Stimulated activated CD4-positive, alpha-beta T cell treated with anti-CD3 and anti-CD28 coated beads, Interleukin-2, amount 100 ng/mL, for 4 hours (primary cell): ENCODE measurements around the gene MB21D2.
"Not testable (repeated sequence)": the region's sequence is repeated elsewhere in the genome, so short reads cannot be mapped to it uniquely, and the experiment has no call there.

ENCODE experiments used
- DNase-seq: peaks from one replicate; pipeline ENCODE4 v3.0.0-alpha.2; 2020; ENCODE audit warnings: low read depth

The MB21D2 gene, protein sequence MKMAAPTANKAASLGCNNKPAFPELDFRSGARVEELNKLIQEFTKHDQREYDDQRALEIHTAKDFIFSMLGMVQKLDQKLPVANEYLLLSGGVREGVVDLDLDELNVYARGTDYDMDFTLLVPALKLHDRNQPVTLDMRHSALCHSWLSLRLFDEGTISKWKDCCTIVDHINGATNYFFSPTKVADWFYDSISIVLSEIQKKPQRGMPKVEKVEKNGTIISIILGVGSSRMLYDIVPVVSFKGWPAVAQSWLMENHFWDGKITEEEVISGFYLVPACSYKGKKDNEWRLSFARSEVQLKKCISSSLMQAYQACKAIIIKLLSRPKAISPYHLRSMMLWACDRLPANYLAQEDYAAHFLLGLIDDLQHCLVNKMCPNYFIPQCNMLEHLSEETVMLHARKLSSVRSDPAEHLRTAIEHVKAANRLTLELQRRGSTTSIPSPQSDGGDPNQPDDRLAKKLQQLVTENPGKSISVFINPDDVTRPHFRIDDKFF

GRCh38 chr3:192917404-192918274 lies at the start of gene MB21D2:
Gene MB21D2, minus strand, starts transcription at chr3:192917856. Its CDS starts 16 bp downstream, at chr3:192917840.
- DNase-seq: peak; percentile 44

GRCh38 chr3:192964959-192965719 lies 47.5 kb upstream of the MB21D2 start:
- not testable (repeated sequence) for DNase-seq

DNA sequence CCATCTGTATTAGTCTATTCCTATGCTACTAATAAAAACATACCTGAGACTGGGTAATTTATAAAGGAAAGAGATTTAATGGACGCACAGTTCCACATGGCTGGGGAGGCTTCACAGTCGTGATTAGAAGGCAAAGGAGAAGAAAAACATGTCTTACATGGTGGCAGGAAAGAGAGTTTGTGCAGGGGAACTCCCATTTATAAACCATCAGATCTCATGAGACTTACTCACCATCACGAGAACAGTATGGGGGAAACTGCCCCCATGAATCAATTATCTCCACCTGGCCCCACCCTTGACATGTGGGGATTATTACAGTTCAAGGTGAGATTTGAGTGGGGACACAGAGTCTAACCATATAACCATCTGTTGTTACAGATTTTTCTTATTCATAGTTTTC lies 42.1 kb upstream of the MB21D2 start:
- no peak for DNase-seq

- no peak for DNase-seq
Observed at GRCh38 chr3:192958219-192958872, 40.7 kb upstream of the MB21D2 start.

GRCh38 chr3:192957441-192958021 lies 39.9 kb upstream of the MB21D2 start:
- no peak for DNase-seq

DNA sequence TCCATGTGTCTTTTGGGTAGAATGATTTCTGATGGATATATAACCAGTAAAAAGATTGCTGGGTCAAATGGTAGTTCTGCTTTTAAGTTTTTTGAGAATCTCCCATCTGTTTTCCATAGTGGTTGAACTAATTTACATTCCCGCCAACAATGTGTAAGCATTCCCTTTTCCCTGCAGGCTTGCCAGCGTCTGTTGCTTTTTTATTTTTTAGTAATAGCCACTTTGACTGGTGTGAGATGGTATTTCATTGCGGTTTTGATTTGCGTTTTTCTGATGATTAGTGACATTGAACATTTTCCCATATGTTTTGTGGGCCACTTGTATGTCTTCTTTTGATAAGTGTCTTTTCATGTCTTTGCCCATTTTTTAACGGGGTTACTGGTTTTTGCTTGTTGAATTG lies 36.3 kb upstream of the MB21D2 start:
- no peak for DNase-seq

- no peak for DNase-seq
Observed at GRCh38 chr3:192947421-192947820, 29.8 kb upstream of the MB21D2 start.

DNA sequence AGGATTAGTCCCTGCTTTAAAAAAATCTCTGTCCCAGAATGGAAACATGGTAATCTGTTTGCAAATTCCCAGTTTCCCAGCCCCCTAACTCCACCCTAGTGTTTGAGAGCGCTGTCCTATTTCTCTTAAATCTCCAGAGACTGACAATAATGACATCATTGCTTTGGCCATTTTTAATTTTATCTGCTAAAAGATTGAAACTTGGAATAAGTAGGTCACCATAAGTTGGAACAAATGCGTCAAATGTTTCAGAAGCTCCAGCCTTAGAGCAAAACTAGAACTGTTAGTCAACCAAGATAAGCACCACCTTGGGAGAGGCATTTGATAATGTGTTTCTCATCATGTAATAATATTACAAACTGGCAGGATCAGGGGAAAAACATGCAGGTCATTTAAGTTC lies 25.7 kb upstream of the MB21D2 start:
- DNase-seq: no peak

DNA sequence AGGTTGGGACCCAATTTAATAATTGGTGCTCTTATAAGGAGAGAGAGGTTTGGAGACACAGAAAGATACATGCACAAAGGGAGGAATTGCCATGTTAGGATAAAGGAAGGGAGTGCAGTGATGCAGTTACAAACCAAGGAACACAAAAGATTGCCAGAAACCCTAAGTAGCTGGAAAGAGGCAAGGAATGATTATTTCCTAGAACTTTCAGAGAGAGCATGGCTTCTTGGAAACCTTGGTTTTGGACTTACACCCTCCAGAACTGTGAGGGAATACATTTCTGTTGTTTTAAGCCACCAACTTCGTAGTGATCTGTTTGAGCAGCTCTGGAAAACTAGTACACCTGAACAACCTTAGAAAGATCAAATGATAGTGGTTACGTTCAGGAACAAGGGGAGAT lies 25.0 kb upstream of the MB21D2 start:
- DNase-seq: no peak

- DNase-seq: no peak
Observed at GRCh38 chr3:192940129-192940528, 22.5 kb upstream of the MB21D2 start.

GRCh38 chr3:192935441-192935840 lies 17.8 kb upstream of the MB21D2 start:
- no peak for DNase-seq

- no peak for DNase-seq
Observed at GRCh38 chr3:192933779-192934460, 16.3 kb upstream of the MB21D2 start.

DNA sequence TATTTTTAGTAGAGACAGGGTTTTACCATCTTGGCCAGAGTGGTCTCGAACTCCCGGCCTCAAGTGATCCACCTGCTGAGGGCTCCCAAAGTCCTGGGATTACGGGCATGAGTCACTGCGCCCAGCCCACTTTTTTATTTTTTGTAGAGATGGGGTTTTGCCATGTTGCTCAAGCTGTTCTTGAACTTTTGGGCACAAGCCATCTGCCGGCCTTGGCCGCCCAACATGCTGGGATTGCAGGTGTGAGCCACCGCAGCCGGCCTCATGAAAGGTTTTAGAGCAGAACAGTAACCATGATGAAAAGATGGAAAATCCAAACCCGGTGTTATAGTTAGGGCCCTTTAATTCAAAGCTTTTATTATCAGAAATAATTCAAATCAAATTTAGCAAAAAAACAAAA lies 15.6 kb upstream of the MB21D2 start:
- no peak for DNase-seq

GRCh38 chr3:192931825-192932224 lies 14.2 kb upstream of the MB21D2 start:
- no peak for DNase-seq

GRCh38 chr3:192930577-192930976 lies 12.9 kb upstream of the MB21D2 start:
- DNase-seq: no peak

GRCh38 chr3:192929755-192930547 lies 12.3 kb upstream of the MB21D2 start:
- DNase-seq: no peak

GRCh38 chr3:192929146-192929545 lies 11.5 kb upstream of the MB21D2 start:
- DNase-seq: no peak

- DNase-seq: no peak
Observed at GRCh38 chr3:192928720-192929119, 11.1 kb upstream of the MB21D2 start.

GRCh38 chr3:192928016-192928415 lies 10.4 kb upstream of the MB21D2 start:
- DNase-seq: no peak

DNA sequence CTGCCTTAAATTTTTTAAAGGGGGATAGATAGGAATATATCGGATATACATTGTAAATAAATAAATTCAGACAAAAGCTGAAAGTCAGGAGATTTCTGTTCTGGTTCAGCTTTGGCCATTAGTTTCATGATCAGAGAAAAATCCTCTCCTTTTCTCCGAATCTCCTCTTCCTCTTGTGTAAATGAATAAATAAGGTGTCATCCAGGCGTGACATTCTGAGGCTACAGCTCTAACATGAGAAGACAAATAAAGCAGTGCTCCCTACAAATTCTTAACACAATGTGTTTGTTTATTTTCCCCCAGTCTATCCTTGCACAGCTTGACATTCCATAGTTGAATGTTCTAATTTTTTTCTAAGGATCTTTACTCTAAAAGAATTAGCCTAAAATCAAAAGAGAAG lies 9.4 kb upstream of the MB21D2 start:
- DNase-seq: no peak
